Lung (tissue), 12 donors: ENCODE data around the gene KRTAP5-7. TPM values are rescaled to one million over a fixed set of nuclear protein-coding genes. Genes with fewer than 3 reads are reported as not detected.
A peak's percentile ranks its signal among the peaks of the same experiment; 100 is the strongest.

Experiments used
- ATAC-seq: fragments of 200-7000 bp; cut with Tn5 transposase; one replicate; pipeline ENCODE4 v1.9.1; 2020; ENCODE audit warnings: moderate number of reproducible peaks; ENCODE audit not compliant: insufficient read depth, low FRiP score
- DNase-seq, 3 donors: peaks; one replicate each; pipeline ENCODE4 v3.0.0-alpha.2; 2013 to 2017
- H3K27ac ChIP-seq, 2 donors: one replicate each; pipeline ENCODE4 v1.5.1; 2013; ENCODE audit warnings: mild to moderate bottlenecking in 2 of 2, moderate library complexity in 2 of 2, control low read depth in 1 of 2, inconsistent platforms in 1 of 2, low read depth in 1 of 2, low read length in 1 of 2
- H3K27me3 ChIP-seq, 3 donors: one replicate each; pipeline ENCODE4 v1.5.1; 2013; ENCODE audit warnings: low read length in 2 of 3; ENCODE audit not compliant: control insufficient read depth in 3 of 3, insufficient read depth in 3 of 3
- H3K36me3 ChIP-seq, 4 donors: one replicate each; pipeline ENCODE4 v1.5.1; 2013; ENCODE audit warnings: low read length in 4 of 4, mild to moderate bottlenecking in 1 of 4, moderate library complexity in 1 of 4; ENCODE audit not compliant: control insufficient read depth in 4 of 4, insufficient read depth in 4 of 4
- H3K4me1 ChIP-seq, 5 donors: one replicate each; pipeline ENCODE4 v1.5.1; 2013; ENCODE audit warnings: low read length in 5 of 5, mild to moderate bottlenecking in 2 of 5, moderate library complexity in 1 of 5; ENCODE audit not compliant: control insufficient read depth in 5 of 5, insufficient read depth in 5 of 5
- H3K4me3 ChIP-seq: one replicate; pipeline ENCODE4 v1.5.1; 2013; ENCODE audit warnings: mild to moderate bottlenecking, control low read depth, moderate library complexity
- H3K9ac ChIP-seq, 2 donors: one replicate each; pipeline ENCODE4 v1.5.1; 2013; ENCODE audit warnings: low read length in 2 of 2, control low read depth in 1 of 2; ENCODE audit not compliant: insufficient read depth in 1 of 2
- H3K9me3 ChIP-seq, 4 donors: one replicate each; pipeline ENCODE4 v1.5.1; 2013; ENCODE audit warnings: low read length in 3 of 4, mild to moderate bottlenecking in 1 of 4, moderate library complexity in 1 of 4; ENCODE audit not compliant: control insufficient read depth in 4 of 4, insufficient read depth in 3 of 4
- WGBS, 2 donors: extraction: QIAGEN DNeasy Blood & Tissue Kit; methylation state at CpG; one replicate each; pipeline ENCODE4 v1.1.7; 2013; 5-methylcytosine and 5-hydroxymethylcytosine counted together
- polyA plus RNA-seq, 2 donors: library from polyadenylated mRNA; stranded (reverse); fragments of 200-250 nt; gene quantifications; one replicate each; pipeline ENCODE4 v1.2.1, GENCODE V29; 2013
- total RNA-seq, 2 donors: library from RNA; depleted of rRNA in 1 of 2; stranded (reverse); fragments of >200 nt in 1 of 2; gene quantifications; one replicate each; pipeline ENCODE4 v1.2.1, GENCODE V29; 2014 to 2021
- TF ChIP-seq, protein P1 (sequence below): IDR thresholded peaks from 2 replicates; pipeline ENCODE4 v1.5.1; 2012; ENCODE audit warnings: mild to moderate bottlenecking; ENCODE audit errors: control extremely low read depth, extremely low read depth
- donor health status: control.
- donor health status: control.
- donor health status: Bipolar disorder and iron deficiency.
- donor health status: healthy.
- donor health status: DM: yes; HTN: yes; CAD: no.

Gene KRTAP5-7
- total and polyA plus RNA-seq, 4 donors: 0.12 to 0.28 TPM; not detected in 2

DNA sequence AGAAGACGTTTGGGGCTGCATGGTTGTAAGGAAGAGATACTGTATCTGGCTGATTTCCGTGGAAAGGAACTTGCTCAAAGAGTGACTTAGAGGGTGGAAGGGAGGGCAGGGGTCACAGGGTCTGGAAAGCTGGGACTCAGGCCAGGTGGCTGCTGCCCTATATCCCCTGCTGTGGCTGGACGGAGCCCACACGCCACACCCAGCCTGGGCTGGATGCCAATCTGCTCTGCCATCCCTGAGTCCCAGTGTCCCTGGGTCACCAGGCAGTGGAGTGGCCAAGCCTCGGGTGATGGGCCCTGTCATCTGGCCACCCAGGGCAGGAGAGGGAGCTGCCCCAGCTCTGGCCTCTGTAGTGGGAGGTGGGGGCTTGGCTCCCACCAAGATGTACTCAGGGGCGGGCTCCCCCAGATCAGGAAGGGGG, 26.5 kb upstream of the KRTAP5-7 start:
- TF ChIP-seq, protein P1, sequence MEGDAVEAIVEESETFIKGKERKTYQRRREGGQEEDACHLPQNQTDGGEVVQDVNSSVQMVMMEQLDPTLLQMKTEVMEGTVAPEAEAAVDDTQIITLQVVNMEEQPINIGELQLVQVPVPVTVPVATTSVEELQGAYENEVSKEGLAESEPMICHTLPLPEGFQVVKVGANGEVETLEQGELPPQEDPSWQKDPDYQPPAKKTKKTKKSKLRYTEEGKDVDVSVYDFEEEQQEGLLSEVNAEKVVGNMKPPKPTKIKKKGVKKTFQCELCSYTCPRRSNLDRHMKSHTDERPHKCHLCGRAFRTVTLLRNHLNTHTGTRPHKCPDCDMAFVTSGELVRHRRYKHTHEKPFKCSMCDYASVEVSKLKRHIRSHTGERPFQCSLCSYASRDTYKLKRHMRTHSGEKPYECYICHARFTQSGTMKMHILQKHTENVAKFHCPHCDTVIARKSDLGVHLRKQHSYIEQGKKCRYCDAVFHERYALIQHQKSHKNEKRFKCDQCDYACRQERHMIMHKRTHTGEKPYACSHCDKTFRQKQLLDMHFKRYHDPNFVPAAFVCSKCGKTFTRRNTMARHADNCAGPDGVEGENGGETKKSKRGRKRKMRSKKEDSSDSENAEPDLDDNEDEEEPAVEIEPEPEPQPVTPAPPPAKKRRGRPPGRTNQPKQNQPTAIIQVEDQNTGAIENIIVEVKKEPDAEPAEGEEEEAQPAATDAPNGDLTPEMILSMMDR: no peak
- Histone ChIP-seq H3K36me3 (peaks cover 5 to 66% (median 17%) of the 10 kb centered on the region in 4 donors), H3K27ac (no peak overlapping the region), H3K9ac (no peak overlapping the region), H3K4me3 (no peak overlapping the region), H3K9me3 (peaks cover 0 to 4% (median 0%) of the 10 kb centered on the region in 4 donors), H3K27me3 (no peaks in the 10 kb centered on the region), H3K4me1 (peaks cover 0 to 18% (median 0%) of the 10 kb centered on the region in 5 donors)
- peak in 1 of 3 donors; percentile 39 for DNase-seq
- 61 to 71% methylated on average over 6 of the region's 6 CpGs for WGBS, 2 donors
- ATAC-seq: no peak

DNA sequence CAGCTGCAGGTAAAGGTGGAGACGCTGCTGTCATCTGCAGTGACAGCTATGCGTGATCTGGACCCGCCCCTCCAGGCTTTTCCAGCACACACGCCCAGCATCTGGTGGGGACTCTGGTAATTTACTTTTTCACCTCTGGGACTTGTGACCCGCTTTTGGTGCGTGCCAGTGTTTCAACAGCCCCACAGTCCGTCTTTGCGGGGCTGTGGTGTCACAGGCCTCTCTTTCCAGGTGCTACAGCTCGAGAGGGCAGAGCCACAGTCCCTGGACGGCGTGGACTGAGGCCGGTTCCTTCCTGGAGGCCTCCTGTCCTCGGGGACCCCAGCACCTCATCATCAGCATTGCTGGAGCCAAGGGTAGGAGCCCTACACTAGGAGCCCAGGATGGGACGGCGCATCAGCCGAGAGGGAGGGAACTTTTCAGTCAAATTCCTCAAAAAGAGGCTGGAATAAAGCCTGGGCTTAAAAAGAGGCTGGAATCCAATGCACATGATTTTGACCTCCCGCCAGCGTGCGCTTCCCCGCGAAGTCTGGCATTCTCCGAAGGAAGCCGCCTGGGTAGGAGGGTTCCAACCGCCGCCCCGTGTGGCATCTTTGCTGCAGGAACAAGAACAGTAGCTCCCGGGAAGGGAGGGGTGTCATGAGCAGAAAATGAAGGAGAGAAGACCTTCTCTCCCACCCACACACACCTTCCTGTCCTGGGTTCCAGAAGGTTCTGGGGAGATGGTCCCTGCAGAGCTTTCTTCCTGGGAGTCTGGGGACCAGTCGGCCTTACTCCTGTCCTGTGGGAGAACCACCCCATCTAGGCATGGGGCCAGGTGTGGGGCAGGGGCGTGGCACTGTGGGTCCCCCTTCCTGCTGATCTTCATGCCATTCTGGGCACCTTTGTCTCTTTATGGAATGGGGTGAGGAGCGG, 25.7 kb upstream of the KRTAP5-7 start:
- H3K27ac ChIP-seq: no peak overlapping the region
- DNase-seq (peak in 1 of 3 donors; percentile 29), ATAC-seq (no peak)
- peaks cover 5 to 59% (median 18%) of the 10 kb centered on the region in 4 donors for H3K36me3 ChIP-seq
- peaks cover 0 to 3% (median 0%) of the 10 kb centered on the region in 4 donors for H3K9me3 ChIP-seq
- no peak overlapping the region for H3K4me3 ChIP-seq
- no peaks in the 10 kb centered on the region for H3K27me3 ChIP-seq
- no peak overlapping the region for H3K9ac ChIP-seq
- TF ChIP-seq, protein P1: no peak
- 92 to 95% methylated on average over 30 of the region's 30 CpGs for WGBS, 2 donors
- H3K4me1 ChIP-seq: peaks cover 0 to 21% (median 3%) of the 10 kb centered on the region in 5 donors

DNA sequence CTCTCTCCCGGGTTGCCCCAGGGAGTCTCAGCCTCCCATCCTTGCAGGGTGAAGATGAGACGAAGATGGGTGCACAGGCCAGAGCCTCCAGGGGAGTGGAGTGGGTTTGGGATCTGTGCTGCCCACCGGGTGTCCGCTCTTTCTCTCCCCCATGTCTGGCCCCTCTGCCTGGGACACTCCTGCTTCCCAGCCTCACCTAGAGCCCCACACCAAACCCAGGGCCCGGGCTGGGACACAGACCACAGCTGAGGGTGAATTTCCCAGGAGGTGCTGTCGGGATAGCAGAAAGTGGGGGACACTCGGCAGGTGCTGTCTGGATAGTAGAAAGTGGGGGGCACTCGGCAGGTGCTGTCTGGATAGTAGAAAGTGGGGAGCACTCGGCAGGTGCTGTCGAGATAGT, 25.0 kb upstream of the KRTAP5-7 start:
- no peak overlapping the region for H3K27ac ChIP-seq
- TF ChIP-seq, protein P1: no peak
- ATAC-seq (no peak), DNase-seq (no peak)
- H3K4me3 ChIP-seq: no peak overlapping the region
- H3K9me3 ChIP-seq: no peaks in the 10 kb centered on the region
- H3K27me3 ChIP-seq: no peaks in the 10 kb centered on the region
- 97% methylated on average over 10 of the region's 10 CpGs for WGBS, 2 donors
- H3K9ac ChIP-seq: no peak overlapping the region
- H3K36me3 ChIP-seq: peaks cover 5 to 55% (median 16%) of the 10 kb centered on the region in 4 donors
- peaks cover 0 to 21% (median 3%) of the 10 kb centered on the region in 5 donors for H3K4me1 ChIP-seq
